NB4 (cell line): ENCODE results near the gene WDR88.
A peak's percentile ranks its signal among the peaks of the same experiment; 100 is the strongest.

Source experiments
- DNase-seq: peaks from one replicate; pipeline ENCODE4 v3.0.0; 2010; ENCODE audit warnings: low read depth
- H3K4me3 ChIP-seq: one replicate; pipeline ENCODE4 v1.5.1; 2011; ENCODE audit warnings: mild to moderate bottlenecking, low read depth, low read length, moderate library complexity
- CTCF ChIP-seq: IDR thresholded peaks from one replicate; pipeline ENCODE4 v1.5.1; 2012; ENCODE audit warnings: low read depth, low read length
- MAX ChIP-seq: IDR thresholded peaks from 2 replicates; pipeline ENCODE4 v1.6.1; 2011; ENCODE audit warnings: low read depth, low read length
- MYC ChIP-seq: IDR thresholded peaks from 2 replicates; pipeline ENCODE4 v1.6.1; 2011; ENCODE audit warnings: low read depth, low read length
- POLR2A ChIP-seq: IDR thresholded peaks from 2 replicates; pipeline ENCODE4 v1.6.1; 2011; ENCODE audit warnings: mild to moderate bottlenecking; ENCODE audit not compliant: insufficient read length; ENCODE audit errors: extremely low read depth

WDR88 gene

GRCh38 chr19:33191501-33191900, 59.6 kb downstream of the WDR88 start:
- DNase-seq = no peak
- no peak overlapping the region for H3K4me3 ChIP-seq
- TF ChIP-seq POLR2A (no peak), MYC (no peak), MAX (no peak), CTCF (no peak)

GRCh38 chr19:33192010-33192409, 60.1 kb downstream of the WDR88 start:
- no peak for DNase-seq
- no peak overlapping the region for H3K4me3 ChIP-seq
- TF ChIP-seq MAX = no peak
- peak; percentile 45 for TF ChIP-seq CTCF

- DNase-seq = no peak
- no peak overlapping the region for H3K4me3 ChIP-seq
- TF ChIP-seq CTCF (no peak), MAX (no peak), MYC (no peak), POLR2A (no peak)
These were observed 61.5 kb downstream of the WDR88 start for GRCh38 chr19:33193269-33193864.

GRCh38 chr19:33193865-33194362, 62.0 kb downstream of the WDR88 start, which contains the start of gene LRP3:
TSS of gene LRP3 (plus strand) at chr19:33194330. CDS start at chr19:33194786, 456 bp downstream.
- peak within 1 kb of the TSS; percentile 60 for H3K4me3 ChIP-seq
- DNase-seq = peak; percentile 72
- TF ChIP-seq POLR2A (peak; percentile 21), MYC (no peak), MAX (no peak)

GRCh38 chr19:33194532-33194885, 62.6 kb downstream of the WDR88 start:
- TF ChIP-seq MYC = no peak
- TF ChIP-seq POLR2A = no peak
- no peak for TF ChIP-seq CTCF
- TF ChIP-seq MAX = no peak
- H3K4me3 ChIP-seq = no peak overlapping the region
- no peak for DNase-seq

GRCh38 chr19:33194886-33195644, 63.2 kb downstream of the WDR88 start:
- DNase-seq = peak; percentile 49
- TF ChIP-seq MYC = no peak
- no peak for TF ChIP-seq MAX
- no peak for TF ChIP-seq CTCF
- TF ChIP-seq POLR2A = no peak
- H3K4me3 ChIP-seq = peak overlapping the region; percentile 60
